Loucy (cell line): ENCODE results near the gene GALNT7.

Source experiments
- H2AFZ ChIP-seq: fragments of 200-600 bp; sonication (generic); 2 replicates; pipeline ENCODE4 v1.6.0; 2016; ENCODE audit warnings: antibody characterized with exemption, mild to moderate bottlenecking, low read length, moderate library complexity
- H3F3A ChIP-seq: fragments of 200-600 bp; 2 replicates; pipeline ENCODE4 v1.6.0; 2016; ENCODE audit warnings: antibody characterized with exemption, low read depth, mild to moderate bottlenecking
- H3K27me3 ChIP-seq: fragments of 200-600 bp; sonication (generic); 2 replicates; pipeline ENCODE4 v1.6.1; 2014; ENCODE audit warnings: low read length, mild to moderate bottlenecking; ENCODE audit not compliant: insufficient read depth, poor library complexity, severe bottlenecking
- H3K36me3 ChIP-seq: fragments of 200-600 bp; sonication (generic); 2 replicates; pipeline ENCODE4 v1.6.1; 2016; ENCODE audit warnings: low read length; ENCODE audit not compliant: insufficient read depth
- H3K4me1 ChIP-seq: fragments of 200-600 bp; sonication (generic); 2 replicates; pipeline ENCODE4 v1.5.1; 2014; ENCODE audit warnings: low read length, mild to moderate bottlenecking; ENCODE audit not compliant: insufficient read depth, poor library complexity, severe bottlenecking
- H3K4me2 ChIP-seq: fragments of 200-600 bp; sonication (generic); 2 replicates; pipeline ENCODE4 v1.6.0; 2014; ENCODE audit warnings: antibody characterized with exemption, low read length, low read depth, mild to moderate bottlenecking; ENCODE audit not compliant: poor library complexity, severe bottlenecking
- H3K4me3 ChIP-seq: fragments of 200-600 bp; sonication (generic); 2 replicates; pipeline ENCODE4 v1.5.1; 2014; ENCODE audit warnings: low read length, mild to moderate bottlenecking, mixed read lengths; ENCODE audit not compliant: poor library complexity, severe bottlenecking
- H3K79me2 ChIP-seq: fragments of 200-600 bp; sonication (generic); 2 replicates; pipeline ENCODE4 v1.6.1; 2014; ENCODE audit warnings: low read length; ENCODE audit not compliant: insufficient read depth
- H3K9ac ChIP-seq: fragments of 200-600 bp; sonication (generic); 2 replicates; pipeline ENCODE4 v1.6.0; 2014; ENCODE audit warnings: mild to moderate bottlenecking, low read depth, low read length, moderate library complexity; ENCODE audit not compliant: poor library complexity, severe bottlenecking
- H3K9me2 ChIP-seq: fragments of 200-600 bp; sonication (generic); replicated peaks from 2 replicates; pipeline ENCODE4 v1.6.1; 2016; ENCODE audit warnings: low read depth, low read length, mixed read lengths
- H3K9me3 ChIP-seq: fragments of 200-600 bp; sonication (generic); 2 replicates; pipeline ENCODE4 v1.6.1; 2014; ENCODE audit warnings: mild to moderate bottlenecking, antibody characterized with exemption, low read length, low read depth; ENCODE audit not compliant: insufficient read depth
- H4K20me1 ChIP-seq: fragments of 200-600 bp; sonication (generic); 2 replicates; pipeline ENCODE4 v1.6.0; 2014; ENCODE audit warnings: antibody characterized with exemption, low read length, mild to moderate bottlenecking; ENCODE audit not compliant: insufficient read depth, poor library complexity, severe bottlenecking
- EZH2phosphoT487 ChIP-seq: fragments of 200-600 bp; IDR thresholded peaks from 2 replicates; pipeline ENCODE4 v1.6.1; 2018; ENCODE audit warnings: antibody characterized with exemption, mild to moderate bottlenecking, moderate library complexity, borderline replicate concordance
- TF ChIP-seq, protein P1 (sequence below): fragments of 200-600 bp; sonication (generic); conservative IDR thresholded peaks from 2 replicates; pipeline ENCODE4 v1.5.1; 2014; ENCODE audit warnings: mild to moderate bottlenecking, antibody characterized with exemption, low read length

The GALNT7 gene

DNA sequence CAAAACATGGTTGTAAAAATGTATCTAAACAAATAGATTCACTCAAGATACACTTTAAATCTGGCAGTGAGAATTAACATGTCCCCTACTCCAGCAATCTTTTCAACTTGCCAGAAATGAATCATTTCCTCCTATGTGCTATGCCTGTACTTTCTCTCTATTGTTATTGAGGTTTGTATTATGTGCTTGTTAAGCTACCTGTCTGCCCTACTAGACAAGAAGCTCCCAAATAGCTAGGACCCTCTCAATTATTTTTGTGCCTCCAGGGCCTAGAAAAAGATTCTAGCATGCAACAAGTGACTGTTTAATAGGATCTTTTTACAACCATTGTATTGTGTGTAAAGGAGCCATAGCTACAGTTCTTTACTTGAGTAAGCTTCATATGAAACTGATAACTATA lies 198.7 kb downstream of the GALNT7 start:
- Histone ChIP-seq H2AFZ (no peak overlapping the region), H3K4me1 (peaks cover 37% of the 10 kb centered on the region), H3K27me3 (no peaks in the 10 kb centered on the region), H3F3A (no peaks in the 10 kb centered on the region), H3K79me2 (peaks cover 68% of the 10 kb centered on the region), H4K20me1 (peaks cover 4% of the 10 kb centered on the region), H3K9me2 (no peaks in the 10 kb centered on the region), H3K9ac (peak overlapping the region; percentile 98), H3K9me3 (no peaks in the 10 kb centered on the region), H3K4me3 (peak overlapping the region; percentile 98), H3K4me2 (peak overlapping the region; percentile 94), H3K36me3 (no peaks in the 10 kb centered on the region)
- TF ChIP-seq, protein P1, sequence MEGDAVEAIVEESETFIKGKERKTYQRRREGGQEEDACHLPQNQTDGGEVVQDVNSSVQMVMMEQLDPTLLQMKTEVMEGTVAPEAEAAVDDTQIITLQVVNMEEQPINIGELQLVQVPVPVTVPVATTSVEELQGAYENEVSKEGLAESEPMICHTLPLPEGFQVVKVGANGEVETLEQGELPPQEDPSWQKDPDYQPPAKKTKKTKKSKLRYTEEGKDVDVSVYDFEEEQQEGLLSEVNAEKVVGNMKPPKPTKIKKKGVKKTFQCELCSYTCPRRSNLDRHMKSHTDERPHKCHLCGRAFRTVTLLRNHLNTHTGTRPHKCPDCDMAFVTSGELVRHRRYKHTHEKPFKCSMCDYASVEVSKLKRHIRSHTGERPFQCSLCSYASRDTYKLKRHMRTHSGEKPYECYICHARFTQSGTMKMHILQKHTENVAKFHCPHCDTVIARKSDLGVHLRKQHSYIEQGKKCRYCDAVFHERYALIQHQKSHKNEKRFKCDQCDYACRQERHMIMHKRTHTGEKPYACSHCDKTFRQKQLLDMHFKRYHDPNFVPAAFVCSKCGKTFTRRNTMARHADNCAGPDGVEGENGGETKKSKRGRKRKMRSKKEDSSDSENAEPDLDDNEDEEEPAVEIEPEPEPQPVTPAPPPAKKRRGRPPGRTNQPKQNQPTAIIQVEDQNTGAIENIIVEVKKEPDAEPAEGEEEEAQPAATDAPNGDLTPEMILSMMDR, result no peak
- TF ChIP-seq EZH2phosphoT487, result no peak

DNA sequence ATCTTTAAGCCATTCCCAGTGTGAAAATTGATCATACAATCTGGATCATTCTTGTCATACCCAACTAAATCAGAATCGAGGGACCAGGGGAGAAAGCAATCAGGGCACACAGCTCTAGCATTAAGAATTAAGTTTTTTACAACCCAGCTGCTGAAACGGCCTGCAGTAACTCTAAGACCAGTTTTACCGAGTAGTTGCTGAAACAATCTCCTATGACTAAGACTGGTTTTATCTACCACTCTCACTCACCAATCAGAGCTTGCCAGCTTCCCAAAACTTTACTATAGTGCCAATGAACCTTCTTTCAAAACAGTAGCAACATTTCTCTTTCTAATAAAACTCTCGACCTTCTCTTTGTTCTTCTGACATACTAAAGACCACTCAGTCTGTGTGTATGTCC lies 199.3 kb downstream of the GALNT7 start:
- no peaks in the 10 kb centered on the region for H3F3A ChIP-seq
- H3K4me3 ChIP-seq, result peak overlapping the region; percentile 98
- no peaks in the 10 kb centered on the region for H3K9me3 ChIP-seq
- H3K36me3 ChIP-seq, result no peaks in the 10 kb centered on the region
- peaks cover 75% of the 10 kb centered on the region for H3K79me2 ChIP-seq
- H3K4me1 ChIP-seq, result peaks cover 40% of the 10 kb centered on the region
- TF ChIP-seq, protein P1, result no peak
- TF ChIP-seq EZH2phosphoT487, result no peak
- H2AFZ ChIP-seq, result no peak overlapping the region
- H4K20me1 ChIP-seq, result peaks cover 10% of the 10 kb centered on the region
- H3K27me3 ChIP-seq, result no peaks in the 10 kb centered on the region
- peak overlapping the region; percentile 94 for H3K4me2 ChIP-seq
- no peaks in the 10 kb centered on the region for H3K9me2 ChIP-seq
- H3K9ac ChIP-seq, result peak overlapping the region; percentile 98

- H2AFZ ChIP-seq, result peak overlapping the region; percentile 87
- peak overlapping the region; percentile 98 for H3K4me3 ChIP-seq
- H3K9me2 ChIP-seq, result no peaks in the 10 kb centered on the region
- peaks cover 51% of the 10 kb centered on the region for H3K4me1 ChIP-seq
- peak overlapping the region; percentile 94 for H3K4me2 ChIP-seq
- H4K20me1 ChIP-seq, result peaks cover 29% of the 10 kb centered on the region
- H3K36me3 ChIP-seq, result no peaks in the 10 kb centered on the region
- H3K27me3 ChIP-seq, result no peaks in the 10 kb centered on the region
- TF ChIP-seq, protein P1, result no peak
- TF ChIP-seq EZH2phosphoT487, result no peak
- H3K79me2 ChIP-seq, result peaks cover 86% of the 10 kb centered on the region
- H3K9ac ChIP-seq, result peak overlapping the region; percentile 98
- H3K9me3 ChIP-seq, result no peaks in the 10 kb centered on the region
- H3F3A ChIP-seq, result no peaks in the 10 kb centered on the region
Observed at GRCh38 chr4:173370130-173370476, 201.5 kb downstream of the GALNT7 start.
